Nucleus accumbens (tissue), 56 donors: ENCODE results near the gene GRK5.
A peak's percentile ranks its signal among the peaks of the same experiment; 100 is the strongest.
"Not testable (repeated sequence)": the region's sequence is repeated elsewhere in the genome, so short reads cannot be mapped to it uniquely, and the experiment has no call there.

ENCODE experiments used
- DNase-seq, 56 donors: peaks; one replicate each; lab custom pipeline; 2025; lab: John Stamatoyannopoulos, UW

Gene GRK5

GRCh38 chr10:119425102-119425880 lies 217.9 kb downstream of the GRK5 start:
- DNase-seq, result no peak

GRCh38 chr10:119425881-119426170 lies 218.5 kb downstream of the GRK5 start:
- DNase-seq, result no peak

- DNase-seq, result no peak
These were observed 219.3 kb downstream of the GRK5 start for GRCh38 chr10:119426699-119427098.

- no peak for DNase-seq
These were observed 220.0 kb downstream of the GRK5 start for GRCh38 chr10:119427263-119427864.

GRCh38 chr10:119428789-119429188 lies 221.4 kb downstream of the GRK5 start:
- no peak for DNase-seq

GRCh38 chr10:119429771-119430170 lies 222.4 kb downstream of the GRK5 start:
- DNase-seq, result no peak

- DNase-seq, result no peak
These were observed 223.8 kb downstream of the GRK5 start for GRCh38 chr10:119431034-119431772.

GRCh38 chr10:119431773-119432135 lies 224.4 kb downstream of the GRK5 start:
- DNase-seq, result no peak

- not testable (repeated sequence) for DNase-seq
These were observed 227.6 kb downstream of the GRK5 start for GRCh38 chr10:119434942-119435341.

- DNase-seq, result no peak
These were observed 231.3 kb downstream of the GRK5 start for GRCh38 chr10:119438717-119439116.

GRCh38 chr10:119439922-119440321 lies 232.6 kb downstream of the GRK5 start:
- no peak for DNase-seq

- DNase-seq, result no peak
These were observed 233.9 kb downstream of the GRK5 start for GRCh38 chr10:119441151-119441821.

GRCh38 chr10:119441921-119442757 lies 234.8 kb downstream of the GRK5 start:
- peak in 2 of 56 donors; percentile 5 to 7 for DNase-seq

GRCh38 chr10:119442758-119443060 lies 235.3 kb downstream of the GRK5 start:
- DNase-seq, result no peak

GRCh38 chr10:119443441-119443840 lies 236.1 kb downstream of the GRK5 start:
- no peak for DNase-seq

- no peak for DNase-seq
These were observed 236.7 kb downstream of the GRK5 start for GRCh38 chr10:119443970-119444660.

GRCh38 chr10:119444866-119445265 lies 237.5 kb downstream of the GRK5 start:
- DNase-seq, result no peak

- peak in 55 of 56 donors; percentile 3 to 90 (median 64) for DNase-seq
These were observed 238.1 kb downstream of the GRK5 start for GRCh38 chr10:119445311-119445934.

GRCh38 chr10:119445935-119446317 lies 238.6 kb downstream of the GRK5 start:
- DNase-seq, result no peak
